ENCODE data around the gene SYK.

The SYK gene

GRCh38 chr9:90898228-90898627 lies 96.6 kb downstream of the SYK start:
- no peak for DNase-seq
- Histone ChIP-seq H3K9me3 (ENCODE audit: insufficient read depth, low read length, severe bottlenecking) (no peaks in the 10 kb centered on the region), H3K27me3 (ENCODE audit: insufficient read depth, low read length, poor library complexity) (peaks cover 3% of the 10 kb centered on the region), H3K9ac (ENCODE audit: low read depth, low read length) (no peak overlapping the region), H4K20me1 (ENCODE audit: insufficient read depth, low read length) (no peaks in the 10 kb centered on the region), H3K4me2 (ENCODE audit: insufficient read depth, low read length) (no peak overlapping the region), H3K36me3 (ENCODE audit: insufficient read depth, low read length) (no peaks in the 10 kb centered on the region), H3K4me1 (ENCODE audit: insufficient read depth, low read length) (no peaks in the 10 kb centered on the region), H3K4me3 (ENCODE audit: low read depth in 1 of 2, low read length in 2 of 2) (no peak overlapping the region), H3K27ac (ENCODE audit: low read length) (no peak overlapping the region), H3K79me2 (ENCODE audit: insufficient read depth, low read length) (no peaks in the 10 kb centered on the region), H2AFZ (ENCODE audit: low read depth, low read length) (no peak overlapping the region)
- no peak for TF ChIP-seq EZH2 (IDR thresholded peaks at IDR 0.05; ENCODE audit: borderline replicate concordance, low read depth, low read length, severe bottlenecking)
- TF ChIP-seq CTCF (IDR thresholded peaks at IDR 0.05; ENCODE audit: borderline replicate concordance, extremely low read depth, low read length, poor library complexity, severe bottlenecking): no peak
- no peak for ATAC-seq (ENCODE audit: insufficient read depth, low read depth)

- ATAC-seq (ENCODE audit: insufficient read depth, low read depth) (no peak), DNase-seq (no peak)
- Histone ChIP-seq H3K27ac (ENCODE audit: low read length) (no peak overlapping the region), H4K20me1 (ENCODE audit: insufficient read depth, low read length) (no peaks in the 10 kb centered on the region), H3K4me1 (ENCODE audit: insufficient read depth, low read length) (no peaks in the 10 kb centered on the region), H2AFZ (ENCODE audit: low read depth, low read length) (no peak overlapping the region), H3K4me3 (ENCODE audit: low read depth in 1 of 2, low read length in 2 of 2) (no peak overlapping the region), H3K9me3 (ENCODE audit: insufficient read depth, low read length, severe bottlenecking) (no peaks in the 10 kb centered on the region), H3K27me3 (ENCODE audit: insufficient read depth, low read length, poor library complexity) (peaks cover 3% of the 10 kb centered on the region), H3K9ac (ENCODE audit: low read depth, low read length) (no peak overlapping the region), H3K36me3 (ENCODE audit: insufficient read depth, low read length) (no peaks in the 10 kb centered on the region), H3K79me2 (ENCODE audit: insufficient read depth, low read length) (no peaks in the 10 kb centered on the region), H3K4me2 (ENCODE audit: insufficient read depth, low read length) (no peak overlapping the region)
- TF ChIP-seq EZH2 (IDR thresholded peaks at IDR 0.05; ENCODE audit: borderline replicate concordance, low read depth, low read length, severe bottlenecking): no peak
- TF ChIP-seq CTCF (IDR thresholded peaks at IDR 0.05; ENCODE audit: borderline replicate concordance, extremely low read depth, low read length, poor library complexity, severe bottlenecking): no peak
These were observed 97.7 kb downstream of the SYK start for GRCh38 chr9:90899287-90899686.

GRCh38 chr9:90900130-90900529 lies 98.5 kb downstream of the SYK start:
- H3K4me3 ChIP-seq (ENCODE audit: low read depth in 1 of 2, low read length in 2 of 2): no peak overlapping the region
- H3K27ac ChIP-seq (ENCODE audit: low read length): no peak overlapping the region
- H2AFZ ChIP-seq (ENCODE audit: low read depth, low read length): no peak overlapping the region
- H4K20me1 ChIP-seq (ENCODE audit: insufficient read depth, low read length): no peaks in the 10 kb centered on the region
- H3K27me3 ChIP-seq (ENCODE audit: insufficient read depth, low read length, poor library complexity): peaks cover under 1% of the 10 kb centered on the region
- no peak overlapping the region for H3K4me2 ChIP-seq (ENCODE audit: insufficient read depth, low read length)
- H3K4me1 ChIP-seq (ENCODE audit: insufficient read depth, low read length): no peaks in the 10 kb centered on the region
- ATAC-seq (ENCODE audit: insufficient read depth, low read depth): no peak
- TF ChIP-seq EZH2 (IDR thresholded peaks at IDR 0.05; ENCODE audit: borderline replicate concordance, low read depth, low read length, severe bottlenecking) (no peak), CTCF (IDR thresholded peaks at IDR 0.05; ENCODE audit: borderline replicate concordance, extremely low read depth, low read length, poor library complexity, severe bottlenecking) (no peak)
- H3K36me3 ChIP-seq (ENCODE audit: insufficient read depth, low read length): no peaks in the 10 kb centered on the region
- DNase-seq: no peak
- no peaks in the 10 kb centered on the region for H3K79me2 ChIP-seq (ENCODE audit: insufficient read depth, low read length)
- no peak overlapping the region for H3K9ac ChIP-seq (ENCODE audit: low read depth, low read length)
- H3K9me3 ChIP-seq (ENCODE audit: insufficient read depth, low read length, severe bottlenecking): no peaks in the 10 kb centered on the region

- no peaks in the 10 kb centered on the region for H3K27me3 ChIP-seq (ENCODE audit: insufficient read depth, low read length, poor library complexity)
- no peaks in the 10 kb centered on the region for H4K20me1 ChIP-seq (ENCODE audit: insufficient read depth, low read length)
- no peak overlapping the region for H3K4me2 ChIP-seq (ENCODE audit: insufficient read depth, low read length)
- no peak overlapping the region for H3K9ac ChIP-seq (ENCODE audit: low read depth, low read length)
- H3K4me3 ChIP-seq (ENCODE audit: low read depth in 1 of 2, low read length in 2 of 2): no peak overlapping the region
- no peaks in the 10 kb centered on the region for H3K36me3 ChIP-seq (ENCODE audit: insufficient read depth, low read length)
- H3K9me3 ChIP-seq (ENCODE audit: insufficient read depth, low read length, severe bottlenecking): no peaks in the 10 kb centered on the region
- H2AFZ ChIP-seq (ENCODE audit: low read depth, low read length): no peak overlapping the region
- H3K27ac ChIP-seq (ENCODE audit: low read length): no peak overlapping the region
- ATAC-seq (ENCODE audit: insufficient read depth, low read depth) (no peak), DNase-seq (no peak)
- TF ChIP-seq EZH2 (IDR thresholded peaks at IDR 0.05; ENCODE audit: borderline replicate concordance, low read depth, low read length, severe bottlenecking) (no peak), CTCF (IDR thresholded peaks at IDR 0.05; ENCODE audit: borderline replicate concordance, extremely low read depth, low read length, poor library complexity, severe bottlenecking) (no peak)
- no peaks in the 10 kb centered on the region for H3K4me1 ChIP-seq (ENCODE audit: insufficient read depth, low read length)
- no peaks in the 10 kb centered on the region for H3K79me2 ChIP-seq (ENCODE audit: insufficient read depth, low read length)
These were observed 100.3 kb downstream of the SYK start for GRCh38 chr9:90901933-90902332.

All from DND-41 (cell line).